Glutamatergic neuron (in vitro differentiated cells): ENCODE results near the gene IL1RAPL2. TPM values are rescaled to one million over a fixed set of nuclear protein-coding genes. Genes with fewer than 3 reads are reported as not detected.

Experiments
- DNase-seq: peaks from one replicate; pipeline ENCODE4 v3.0.0; 2022
- H3K27ac Mint-ChIP-seq: one replicate; pipeline ENCODE4 v1.8.0; 2020; ENCODE audit warnings: mild to moderate bottlenecking, mixed read lengths, inconsistent platforms; ENCODE audit not compliant: unreplicated experiment
- H3K27me3 Mint-ChIP-seq: one replicate; pipeline ENCODE4 v1.8.0; 2020; ENCODE audit warnings: mild to moderate bottlenecking, moderate library complexity, mixed read lengths, inconsistent platforms; ENCODE audit not compliant: unreplicated experiment
- H3K36me3 Mint-ChIP-seq: one replicate; pipeline ENCODE4 v1.8.0; 2020; ENCODE audit warnings: mild to moderate bottlenecking, mixed read lengths, inconsistent platforms; ENCODE audit not compliant: unreplicated experiment
- H3K4me1 Mint-ChIP-seq: one replicate; pipeline ENCODE4 v1.8.0; 2020; ENCODE audit warnings: mild to moderate bottlenecking, low read depth, mixed read lengths, inconsistent platforms; ENCODE audit not compliant: unreplicated experiment
- H3K4me3 Mint-ChIP-seq: one replicate; pipeline ENCODE4 v1.8.0; 2020; ENCODE audit warnings: mild to moderate bottlenecking, mixed read lengths, inconsistent platforms; ENCODE audit not compliant: unreplicated experiment
- H3K9me3 Mint-ChIP-seq: one replicate; pipeline ENCODE4 v1.8.0; 2020; ENCODE audit warnings: mild to moderate bottlenecking, moderate library complexity, mixed read lengths, inconsistent platforms; ENCODE audit not compliant: unreplicated experiment
- CTCF ChIP-seq: fragments of 200-600 bp; sonication (generic); IDR thresholded peaks from one replicate; pipeline ENCODE4 v1.5.0; 2021; ENCODE audit not compliant: partially characterized antibody, unreplicated experiment
- total RNA-seq: library from RNA; stranded (reverse); fragmentation: NEBNext Ultra II Directional; extraction: Animal tissue kit (Norgen Biotek cat#: 25700); gene quantifications from one replicate; pipeline ENCODE4 v1.2.1, GENCODE V29; 2021; ENCODE audit not compliant: unreplicated experiment

Gene IL1RAPL2
- total RNA-seq, 1 donor from 2014 or later, result 0.76 TPM

GRCh38 chrX:105168577-105168976, 602.6 kb downstream of the IL1RAPL2 start:
- Mint-ChIP-seq H3K9me3 (no peaks in the 10 kb centered on the region), H3K36me3 (no peaks in the 10 kb centered on the region), H3K27ac (no peak overlapping the region), H3K27me3 (no peaks in the 10 kb centered on the region), H3K4me3 (no peak overlapping the region), H3K4me1 (no peaks in the 10 kb centered on the region)
- no peak for TF ChIP-seq CTCF
- no peak for DNase-seq

- H3K36me3 Mint-ChIP-seq, result no peaks in the 10 kb centered on the region
- H3K9me3 Mint-ChIP-seq, result no peaks in the 10 kb centered on the region
- H3K4me3 Mint-ChIP-seq, result no peak overlapping the region
- no peak overlapping the region for H3K27ac Mint-ChIP-seq
- no peak for DNase-seq
- TF ChIP-seq CTCF, result no peak
- no peaks in the 10 kb centered on the region for H3K4me1 Mint-ChIP-seq
- H3K27me3 Mint-ChIP-seq, result no peaks in the 10 kb centered on the region
Measured at GRCh38 chrX:105173071-105173470, 607.1 kb downstream of the IL1RAPL2 start.

GRCh38 chrX:105179644-105180043, 613.6 kb downstream of the IL1RAPL2 start:
- Mint-ChIP-seq H3K4me1 (no peaks in the 10 kb centered on the region), H3K36me3 (no peaks in the 10 kb centered on the region), H3K27me3 (no peaks in the 10 kb centered on the region), H3K4me3 (no peak overlapping the region), H3K27ac (no peak overlapping the region), H3K9me3 (peaks cover 4% of the 10 kb centered on the region)
- no peak for DNase-seq
- no peak for TF ChIP-seq CTCF

- Mint-ChIP-seq H3K9me3 (no peaks in the 10 kb centered on the region), H3K4me3 (no peak overlapping the region), H3K27me3 (no peaks in the 10 kb centered on the region), H3K36me3 (no peaks in the 10 kb centered on the region), H3K27ac (no peak overlapping the region), H3K4me1 (peaks cover 2% of the 10 kb centered on the region)
- no peak for TF ChIP-seq CTCF
- no peak for DNase-seq
Measured at GRCh38 chrX:105189093-105189492, 623.1 kb downstream of the IL1RAPL2 start.

GRCh38 chrX:105190252-105190853, 624.4 kb downstream of the IL1RAPL2 start:
- TF ChIP-seq CTCF, result peak; percentile 83

More at GRCh38 chrX:105190252-105190853, 624.4 kb downstream of the IL1RAPL2 start:
- Mint-ChIP-seq H3K4me3 (no peak overlapping the region), H3K4me1 (peaks cover 2% of the 10 kb centered on the region), H3K27me3 (no peaks in the 10 kb centered on the region), H3K27ac (no peak overlapping the region), H3K36me3 (no peaks in the 10 kb centered on the region), H3K9me3 (no peaks in the 10 kb centered on the region)
- DNase-seq, result no peak
